Measurements from ENCODE around the gene FBXW4.

The FBXW4 gene

DNA sequence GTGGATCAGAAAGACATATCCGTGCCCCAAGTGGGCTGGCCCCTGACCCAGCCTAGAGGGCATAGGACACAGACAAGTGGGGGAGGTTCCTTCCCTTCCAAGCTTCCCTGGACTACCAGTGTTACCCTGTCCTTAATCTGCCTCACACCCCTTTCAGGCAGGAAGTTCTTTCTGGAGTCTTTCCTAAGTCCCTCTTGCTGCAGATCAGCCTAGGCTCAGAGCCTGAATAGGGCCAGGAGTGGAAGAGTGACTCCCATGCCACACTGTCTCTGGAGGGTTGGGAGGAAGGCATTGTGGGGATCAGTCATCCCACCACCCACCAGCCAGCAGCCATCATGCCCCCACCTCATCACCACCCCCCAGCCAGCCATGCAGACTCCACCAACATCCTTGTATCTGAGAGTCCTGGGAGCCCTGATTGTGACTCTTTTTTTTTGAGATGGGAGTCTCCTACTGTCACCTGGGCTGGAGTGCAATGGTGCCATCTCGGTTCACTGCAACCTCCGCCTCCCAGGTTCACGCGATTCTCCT is 129.5 kb downstream of the FBXW4 start:
- no peak for DNase-seq

GRCh38 chr10:101564490-101564991 is 130.4 kb downstream of the FBXW4 start:
- no peak for DNase-seq

DNA sequence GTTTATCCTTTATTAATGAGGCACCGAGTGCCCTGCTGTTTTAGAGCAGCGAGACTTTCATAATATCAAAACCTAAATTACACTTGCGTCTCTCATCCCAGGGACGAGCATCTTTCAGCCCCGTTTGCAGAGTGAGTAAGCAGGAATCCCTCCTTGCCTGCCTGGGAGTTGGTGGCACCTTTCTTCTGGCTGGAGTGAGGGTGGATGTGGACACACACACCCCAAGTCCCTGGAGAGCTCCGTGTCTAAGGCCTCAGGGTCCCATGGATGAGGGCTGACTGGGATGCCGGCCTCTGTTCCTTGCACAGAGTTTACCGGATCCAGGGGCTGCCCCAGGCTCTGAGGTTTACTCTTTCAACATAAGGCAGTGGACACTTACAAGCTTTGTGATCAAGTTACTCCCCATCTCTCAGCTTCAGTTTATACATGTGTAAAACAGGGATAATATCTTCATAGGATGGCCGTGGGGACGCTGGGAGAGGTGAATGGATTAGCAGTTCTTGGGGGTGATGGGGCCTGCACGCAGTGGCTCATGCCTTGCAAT is 131.4 kb downstream of the FBXW4 start:
- no peak for DNase-seq

DNA sequence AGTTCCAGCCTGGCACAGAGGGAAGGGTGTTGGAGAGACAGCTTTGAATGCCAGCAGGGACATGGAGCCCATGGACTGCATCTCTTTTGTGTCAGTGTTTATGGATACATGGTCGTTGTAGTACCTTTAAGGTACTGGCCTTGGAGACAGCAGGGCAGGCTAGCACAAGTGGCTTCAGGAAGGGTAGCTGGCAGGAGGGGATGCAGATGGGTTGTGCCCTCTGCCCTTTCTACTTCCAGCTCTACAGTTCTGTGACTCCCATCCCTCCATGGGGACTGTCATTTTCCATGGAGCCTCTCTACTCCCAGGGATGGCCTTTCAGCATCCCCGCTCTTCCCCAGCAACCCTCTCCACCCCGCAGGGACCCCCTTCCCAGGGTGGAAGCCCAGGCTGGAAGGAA is 132.0 kb downstream of the FBXW4 start:
- no peak for DNase-seq

DNA sequence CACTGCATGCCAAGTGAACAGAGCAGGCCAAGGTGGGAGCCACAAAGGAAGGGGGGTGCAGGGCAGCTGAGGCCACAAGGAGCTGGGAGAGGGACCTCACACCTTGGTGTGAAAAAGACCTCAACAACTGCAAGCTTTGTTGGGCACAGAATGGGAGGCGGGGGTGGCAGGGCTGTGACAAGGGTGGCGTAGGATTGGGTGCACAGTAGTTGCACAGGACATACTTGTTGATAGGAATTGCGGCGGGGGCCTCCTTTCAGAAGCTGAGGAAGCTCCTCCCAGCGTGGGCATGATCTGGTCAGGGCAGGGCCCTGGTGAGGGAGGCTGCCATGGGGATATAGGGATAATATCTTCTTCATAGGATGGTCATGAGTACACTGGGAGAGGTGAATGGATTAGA is 132.7 kb downstream of the FBXW4 start:
- DNase-seq: no peak

DNA sequence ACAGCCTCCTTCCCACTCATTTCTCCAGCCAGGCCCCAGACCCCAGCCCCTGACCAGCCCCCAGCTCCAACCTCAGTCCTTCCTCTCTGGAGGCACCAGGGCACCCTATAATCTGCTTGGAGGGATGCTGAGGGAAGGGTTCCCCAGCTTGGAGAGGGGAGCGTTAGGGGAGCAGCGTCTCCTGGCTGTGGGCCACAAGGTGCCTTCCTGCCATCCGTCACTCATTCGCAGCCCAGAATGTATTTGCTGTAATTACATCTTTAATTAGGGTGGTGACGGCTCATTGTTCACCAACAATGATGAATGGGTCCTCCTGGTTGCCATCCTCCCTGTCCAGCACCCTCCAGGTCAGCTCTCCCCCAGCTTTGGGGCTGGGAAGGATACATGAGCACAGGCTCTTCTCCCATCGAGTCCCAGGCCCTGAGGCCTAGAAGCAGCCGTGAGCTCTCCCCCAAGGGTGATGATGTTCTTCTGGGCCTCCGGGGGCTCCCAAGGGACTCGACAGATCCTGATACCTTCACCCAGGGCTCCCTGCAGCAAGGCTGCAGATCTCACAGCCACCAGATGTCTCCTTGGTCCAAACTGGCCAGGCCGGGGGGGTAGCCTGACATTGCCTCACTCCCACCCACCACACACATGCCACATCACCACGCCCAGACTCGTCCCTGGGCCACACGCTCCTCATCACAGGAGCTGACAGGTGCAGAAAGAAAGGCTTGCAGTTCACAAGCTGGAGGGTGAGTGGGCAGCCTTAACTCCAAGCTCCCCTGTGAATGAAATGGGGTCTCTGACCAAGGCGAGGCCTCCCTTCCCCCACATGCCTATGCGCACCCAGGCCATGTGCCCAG is 133.7 kb downstream of the FBXW4 start:
- DNase-seq: no peak
